ENCODE measurements around the gene LSMEM2. TPM values are rescaled to one million over a fixed set of nuclear protein-coding genes. Genes with fewer than 3 reads are reported as not detected.

LSMEM2 gene
- total and polyA plus RNA-seq, 9 of the 15 experiments (the other 6 are each of a cell fraction or from before 2014, with no cell fraction given) = not detected

GRCh38 chr3:50235716-50236483, 43.0 kb upstream of the LSMEM2 start, which contains the start of gene GNAI2 (continued):
- TF ChIP-seq ZNF197 (CRISPR knock-in tag; IDR thresholded peaks at IDR 0.05; ENCODE audit: low read depth) (no peak), POLR2H (tag; IDR thresholded peaks at IDR 0.05; ENCODE audit: low read depth) (peak; percentile 79), ZNF184 (CRISPR knock-in tag; IDR thresholded peaks at IDR 0.05) (no peak), ZNF830 (CRISPR knock-in tag; IDR thresholded peaks at IDR 0.05) (no peak), ZNF655 (CRISPR knock-in tag; IDR thresholded peaks at IDR 0.05) (no peak), TAF1 (IDR thresholded peaks at IDR 0.05; ENCODE audit: control insufficient read depth, extremely low read depth, insufficient read depth, low read length, severe bottlenecking) (peak; percentile 91), ZNF449 (CRISPR knock-in tag; IDR thresholded peaks at IDR 0.05) (no peak), SREBF1 (IDR thresholded peaks at IDR 0.05; ENCODE audit: borderline replicate concordance, low read depth, low read length) (no peak), SMAD3 (CRISPR knock-in tag; conservative IDR thresholded peaks at IDR 0.05) (no peak), NCOA6 (IDR thresholded peaks at IDR 0.05) (no peak), ZBTB40 (IDR thresholded peaks at IDR 0.05) (no peak), ZBTB40 (CRISPR knock-in tag; IDR thresholded peaks at IDR 0.05) (no peak), FIP1L1 (IDR thresholded peaks at IDR 0.05; ENCODE audit: low read depth, low read length, poor library complexity, severe bottlenecking) (no peak), MCM3 (IDR thresholded peaks at IDR 0.05) (no peak)
